Measurements from ENCODE around the gene SELP. TPM values are rescaled to one million over a fixed set of nuclear protein-coding genes. Genes with fewer than 3 reads are reported as not detected.
A peak's percentile ranks its signal among the peaks of the same experiment; 100 is the strongest.

The SELP gene
- total RNA-seq, 1 donor from 2014 or later: not detected

DNA sequence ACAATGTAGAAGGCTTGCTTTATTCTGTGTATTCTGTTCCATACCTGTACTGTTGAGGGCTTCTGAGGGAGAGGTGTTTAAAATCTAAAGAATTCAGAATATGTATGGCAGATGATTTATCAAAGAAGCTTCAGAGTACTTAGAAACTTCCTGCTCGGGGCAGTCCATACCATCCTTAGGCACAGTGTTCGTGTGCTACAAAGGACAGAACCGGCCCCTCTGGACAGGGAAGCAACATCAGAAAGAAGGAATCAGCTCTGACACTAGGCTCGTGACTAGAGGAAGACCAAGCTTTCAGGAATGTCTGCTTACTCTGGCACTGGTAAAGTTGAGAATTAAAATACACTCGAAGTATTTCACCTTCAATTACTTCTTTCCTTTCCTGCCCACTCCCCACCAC lies 14.1 kb downstream of the SELP start:
- H3K36me3 Mint-ChIP-seq: no peaks in the 10 kb centered on the region
- H4K20me1 ChIP-seq (ENCODE audit: low read depth): no peaks in the 10 kb centered on the region
- no peaks in the 10 kb centered on the region for H3K79me2 ChIP-seq (ENCODE audit: low read depth)
- H3K27ac Mint-ChIP-seq: no peak overlapping the region
- no peaks in the 10 kb centered on the region for H3K36me3 ChIP-seq
- H3K4me1 ChIP-seq: no peaks in the 10 kb centered on the region
- no peaks in the 10 kb centered on the region for H3K9me3 ChIP-seq (ENCODE audit: low read depth)
- no peak overlapping the region for H3K4me2 ChIP-seq
- peaks cover 4% of the 10 kb centered on the region for H3K27me3 Mint-ChIP-seq (ENCODE audit: insufficient read depth, low read depth)
- H2AFZ ChIP-seq (replicated peaks): no peak overlapping the region
- no peak overlapping the region for H3K9ac ChIP-seq
- no peaks in the 10 kb centered on the region for H3K27me3 ChIP-seq
- no peaks in the 10 kb centered on the region for H3F3A ChIP-seq (ENCODE audit: low read depth)
- TF ChIP-seq CTCF (IDR thresholded peaks at IDR 0.05) (no peak), EZH2 (IDR thresholded peaks at IDR 0.05) (no peak), EZH2phosphoT487 (IDR thresholded peaks at IDR 0.05) (no peak)
- no peaks in the 10 kb centered on the region for H3K4me1 Mint-ChIP-seq
- H3K27ac ChIP-seq: no peak overlapping the region
- DNase-seq (ENCODE audit: low spot score): no peak
- H3K4me3 Mint-ChIP-seq: no peak overlapping the region
- H3K4me3 ChIP-seq: no peak overlapping the region
- no peaks in the 10 kb centered on the region for H3K9me3 Mint-ChIP-seq

DNA sequence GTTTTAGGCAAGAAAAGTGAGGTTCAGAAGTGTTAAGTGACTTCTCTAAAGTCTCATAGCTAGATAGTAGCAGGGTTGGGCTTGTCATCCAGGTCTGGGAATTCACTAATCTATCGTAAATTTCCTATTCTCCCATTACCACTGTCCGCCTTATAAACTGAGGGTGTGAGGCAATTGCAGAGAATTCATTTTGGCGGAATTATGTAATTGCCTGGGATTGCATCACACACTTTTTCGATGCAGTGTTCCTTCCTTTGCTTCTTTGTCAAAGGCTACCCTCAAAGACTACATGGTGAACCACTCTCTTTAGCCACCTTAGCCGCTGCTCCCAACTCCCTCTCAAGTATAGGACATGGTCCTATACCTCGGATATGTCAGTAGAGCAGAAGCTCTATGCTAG lies 19.1 kb downstream of the SELP start:
- Histone ChIP-seq H3K27me3 (no peaks in the 10 kb centered on the region), H3K36me3 (no peaks in the 10 kb centered on the region), H4K20me1 (ENCODE audit: low read depth) (no peaks in the 10 kb centered on the region), H3K9ac (no peak overlapping the region), H3K4me3 (no peak overlapping the region), H3K9me3 (ENCODE audit: low read depth) (no peaks in the 10 kb centered on the region), H3K27ac (no peak overlapping the region), H3F3A (ENCODE audit: low read depth) (no peaks in the 10 kb centered on the region), H3K79me2 (ENCODE audit: low read depth) (no peaks in the 10 kb centered on the region), H3K4me1 (no peaks in the 10 kb centered on the region), H2AFZ (replicated peaks) (no peak overlapping the region), H3K4me2 (no peak overlapping the region)
- Mint-ChIP-seq H3K36me3 (no peaks in the 10 kb centered on the region), H3K27me3 (ENCODE audit: insufficient read depth, low read depth) (peaks cover 3% of the 10 kb centered on the region), H3K4me3 (no peak overlapping the region), H3K9me3 (no peaks in the 10 kb centered on the region), H3K4me1 (no peaks in the 10 kb centered on the region), H3K27ac (no peak overlapping the region)
- DNase-seq (ENCODE audit: low spot score): no peak
- no peak for TF ChIP-seq EZH2phosphoT487 (IDR thresholded peaks at IDR 0.05)
- no peak for TF ChIP-seq EZH2 (IDR thresholded peaks at IDR 0.05)
- no peak for TF ChIP-seq CTCF (IDR thresholded peaks at IDR 0.05)

- H4K20me1 ChIP-seq (ENCODE audit: low read depth): no peaks in the 10 kb centered on the region
- no peak for TF ChIP-seq EZH2phosphoT487 (IDR thresholded peaks at IDR 0.05)
- no peak for TF ChIP-seq CTCF (IDR thresholded peaks at IDR 0.05)
- no peaks in the 10 kb centered on the region for H3F3A ChIP-seq (ENCODE audit: low read depth)
- H3K79me2 ChIP-seq (ENCODE audit: low read depth): no peaks in the 10 kb centered on the region
- no peak overlapping the region for H3K4me3 Mint-ChIP-seq
- H3K9me3 ChIP-seq (ENCODE audit: low read depth): no peaks in the 10 kb centered on the region
- H3K4me1 ChIP-seq: no peaks in the 10 kb centered on the region
- H3K4me1 Mint-ChIP-seq: no peaks in the 10 kb centered on the region
- H3K4me2 ChIP-seq: no peak overlapping the region
- no peaks in the 10 kb centered on the region for H3K36me3 Mint-ChIP-seq
- DNase-seq (ENCODE audit: low spot score): peak; percentile 10
- no peaks in the 10 kb centered on the region for H3K27me3 ChIP-seq
- H3K4me3 ChIP-seq: no peak overlapping the region
- no peak overlapping the region for H2AFZ ChIP-seq (replicated peaks)
- no peak overlapping the region for H3K27ac Mint-ChIP-seq
- no peak overlapping the region for H3K9ac ChIP-seq
- no peaks in the 10 kb centered on the region for H3K9me3 Mint-ChIP-seq
- peaks cover 3% of the 10 kb centered on the region for H3K27me3 Mint-ChIP-seq (ENCODE audit: insufficient read depth, low read depth)
- H3K36me3 ChIP-seq: no peaks in the 10 kb centered on the region
- H3K27ac ChIP-seq: no peak overlapping the region
Measured at GRCh38 chr1:169610108-169610507, 19.8 kb downstream of the SELP start.

DNA sequence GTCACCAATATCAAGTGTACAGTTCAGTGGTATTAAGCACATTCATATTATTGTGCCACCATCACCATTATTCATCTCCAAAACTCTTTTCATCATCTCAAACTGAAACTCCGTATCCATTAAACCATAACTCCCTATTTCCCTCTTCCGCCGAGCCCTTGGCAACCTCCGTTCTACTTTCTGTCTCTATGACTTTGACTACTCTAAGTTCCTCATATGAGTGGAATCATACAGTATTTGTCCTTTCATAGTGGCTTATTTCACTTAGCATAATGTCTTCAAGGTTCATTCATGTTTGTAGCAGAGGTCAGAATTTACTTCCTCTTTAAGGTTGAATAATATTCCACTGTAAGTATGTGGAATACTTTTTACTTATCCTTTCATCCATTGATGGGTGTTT lies 21.7 kb downstream of the SELP start:
- Mint-ChIP-seq H3K4me3 (no peak overlapping the region), H3K27ac (no peak overlapping the region), H3K4me1 (no peaks in the 10 kb centered on the region), H3K36me3 (no peaks in the 10 kb centered on the region), H3K27me3 (ENCODE audit: insufficient read depth, low read depth) (peaks cover 7% of the 10 kb centered on the region), H3K9me3 (no peaks in the 10 kb centered on the region)
- Histone ChIP-seq H3K4me3 (no peak overlapping the region), H3K9ac (no peak overlapping the region), H3K4me2 (no peak overlapping the region), H3K9me3 (ENCODE audit: low read depth) (no peaks in the 10 kb centered on the region), H3K79me2 (ENCODE audit: low read depth) (no peaks in the 10 kb centered on the region), H3K27me3 (no peaks in the 10 kb centered on the region), H4K20me1 (ENCODE audit: low read depth) (no peaks in the 10 kb centered on the region), H3F3A (ENCODE audit: low read depth) (no peaks in the 10 kb centered on the region), H3K27ac (no peak overlapping the region), H3K36me3 (no peaks in the 10 kb centered on the region), H2AFZ (replicated peaks) (no peak overlapping the region), H3K4me1 (no peaks in the 10 kb centered on the region)
- TF ChIP-seq EZH2 (IDR thresholded peaks at IDR 0.05) (no peak), CTCF (IDR thresholded peaks at IDR 0.05) (no peak), EZH2phosphoT487 (IDR thresholded peaks at IDR 0.05) (no peak)
- DNase-seq (ENCODE audit: low spot score): no peak
